Nephron (organoid): ENCODE measurements around the gene WASF2.
A peak's percentile ranks its signal among the peaks of the same experiment; 100 is the strongest.

Experiments used
- H3K27ac Mint-ChIP-seq, 3 experiments: 2 replicates each; pipeline ENCODE4 v1.8.0; 2020; ENCODE audit warnings: mixed read lengths in 3 of 3, mild to moderate bottlenecking in 2 of 3, moderate library complexity in 1 of 3
- H3K27me3 Mint-ChIP-seq: 2 replicates; pipeline ENCODE4 v1.8.0; 2021; ENCODE audit warnings: low read depth, mild to moderate bottlenecking, moderate library complexity, mixed read lengths
- H3K36me3 Mint-ChIP-seq: 2 replicates; pipeline ENCODE4 v1.8.0; 2020; ENCODE audit warnings: low read depth, mixed read lengths
- H3K4me1 Mint-ChIP-seq: 2 replicates; pipeline ENCODE4 v1.8.0; 2020; ENCODE audit warnings: mixed read lengths
- H3K4me3 Mint-ChIP-seq, 3 experiments: 2 replicates each; pipeline ENCODE4 v1.8.0; 2020; ENCODE audit warnings: mild to moderate bottlenecking in 3 of 3, mixed read lengths in 3 of 3, moderate library complexity in 2 of 3
- H3K9me3 Mint-ChIP-seq: 2 replicates; pipeline ENCODE4 v1.8.0; 2020; ENCODE audit warnings: mixed read lengths
- TF ChIP-seq, protein P1 (sequence below), 3 experiments: fragments of 200-600 bp; sonication (generic); IDR thresholded peaks; one replicate each; pipeline ENCODE4 v1.5.0; 2021; ENCODE audit warnings: antibody characterized with exemption in 3 of 3; ENCODE audit not compliant: unreplicated experiment in 3 of 3

Gene WASF2

DNA sequence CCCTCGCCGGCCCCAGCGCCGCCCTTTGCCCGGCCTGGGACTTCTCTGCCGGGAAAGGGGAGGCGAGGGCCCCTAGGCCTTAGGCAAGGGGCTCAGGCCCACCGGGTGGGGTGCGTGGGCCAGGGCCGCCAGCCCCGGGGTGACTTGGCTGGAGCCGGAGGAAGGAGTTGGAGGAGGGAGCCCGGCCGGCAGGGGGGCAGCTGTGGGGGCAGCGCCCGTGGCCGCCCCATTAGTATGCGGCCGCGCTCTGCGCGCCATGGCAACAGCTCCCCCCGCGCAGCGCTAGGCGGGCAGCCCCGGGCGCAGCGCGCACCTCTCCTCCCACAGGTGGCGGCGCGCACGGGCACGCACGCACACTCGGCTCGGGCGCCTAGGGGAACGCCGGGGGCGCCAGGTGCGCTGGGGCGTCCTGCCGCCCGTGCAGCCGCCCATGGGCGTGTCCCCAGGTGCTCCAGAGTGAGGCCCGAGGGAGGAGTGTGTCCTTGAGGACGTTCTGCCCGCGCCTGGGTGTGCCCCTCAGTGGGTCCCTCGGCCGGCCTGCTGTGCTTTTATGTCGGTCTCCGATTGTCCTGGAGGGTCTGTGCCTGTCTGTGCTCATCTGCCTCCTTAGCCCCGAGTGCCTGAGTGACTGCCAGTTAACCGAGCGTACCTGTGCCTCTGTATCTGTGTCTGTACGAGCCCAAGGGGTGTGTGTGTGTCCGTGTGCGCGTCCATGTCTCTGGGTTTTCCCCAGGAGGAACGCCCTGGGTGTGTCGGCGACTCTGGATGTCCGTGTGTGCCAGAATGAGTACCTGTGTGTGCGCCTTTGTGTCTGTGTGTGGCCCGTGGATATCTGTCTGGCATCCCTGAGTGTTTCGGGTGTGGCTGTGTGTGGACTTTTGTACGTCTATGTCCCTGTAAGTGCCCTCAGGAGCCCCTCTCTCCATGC is 38.2 kb upstream of the WASF2 start:
- TF ChIP-seq, protein P1, sequence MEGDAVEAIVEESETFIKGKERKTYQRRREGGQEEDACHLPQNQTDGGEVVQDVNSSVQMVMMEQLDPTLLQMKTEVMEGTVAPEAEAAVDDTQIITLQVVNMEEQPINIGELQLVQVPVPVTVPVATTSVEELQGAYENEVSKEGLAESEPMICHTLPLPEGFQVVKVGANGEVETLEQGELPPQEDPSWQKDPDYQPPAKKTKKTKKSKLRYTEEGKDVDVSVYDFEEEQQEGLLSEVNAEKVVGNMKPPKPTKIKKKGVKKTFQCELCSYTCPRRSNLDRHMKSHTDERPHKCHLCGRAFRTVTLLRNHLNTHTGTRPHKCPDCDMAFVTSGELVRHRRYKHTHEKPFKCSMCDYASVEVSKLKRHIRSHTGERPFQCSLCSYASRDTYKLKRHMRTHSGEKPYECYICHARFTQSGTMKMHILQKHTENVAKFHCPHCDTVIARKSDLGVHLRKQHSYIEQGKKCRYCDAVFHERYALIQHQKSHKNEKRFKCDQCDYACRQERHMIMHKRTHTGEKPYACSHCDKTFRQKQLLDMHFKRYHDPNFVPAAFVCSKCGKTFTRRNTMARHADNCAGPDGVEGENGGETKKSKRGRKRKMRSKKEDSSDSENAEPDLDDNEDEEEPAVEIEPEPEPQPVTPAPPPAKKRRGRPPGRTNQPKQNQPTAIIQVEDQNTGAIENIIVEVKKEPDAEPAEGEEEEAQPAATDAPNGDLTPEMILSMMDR (IDR thresholded peaks at IDR 0.05; ENCODE audit: unreplicated experiment in 3 of 3), result no peak
- peaks cover 63% of the 10 kb centered on the region for H3K4me1 Mint-ChIP-seq
- no peaks in the 10 kb centered on the region for H3K9me3 Mint-ChIP-seq
- H3K27ac Mint-ChIP-seq, result peak overlapping the region; percentile 98 to 100 (median 99)
- no peaks in the 10 kb centered on the region for H3K27me3 Mint-ChIP-seq
- peaks cover 14% of the 10 kb centered on the region for H3K36me3 Mint-ChIP-seq
- peak overlapping the region; percentile 83 to 88 (median 84) for H3K4me3 Mint-ChIP-seq

DNA sequence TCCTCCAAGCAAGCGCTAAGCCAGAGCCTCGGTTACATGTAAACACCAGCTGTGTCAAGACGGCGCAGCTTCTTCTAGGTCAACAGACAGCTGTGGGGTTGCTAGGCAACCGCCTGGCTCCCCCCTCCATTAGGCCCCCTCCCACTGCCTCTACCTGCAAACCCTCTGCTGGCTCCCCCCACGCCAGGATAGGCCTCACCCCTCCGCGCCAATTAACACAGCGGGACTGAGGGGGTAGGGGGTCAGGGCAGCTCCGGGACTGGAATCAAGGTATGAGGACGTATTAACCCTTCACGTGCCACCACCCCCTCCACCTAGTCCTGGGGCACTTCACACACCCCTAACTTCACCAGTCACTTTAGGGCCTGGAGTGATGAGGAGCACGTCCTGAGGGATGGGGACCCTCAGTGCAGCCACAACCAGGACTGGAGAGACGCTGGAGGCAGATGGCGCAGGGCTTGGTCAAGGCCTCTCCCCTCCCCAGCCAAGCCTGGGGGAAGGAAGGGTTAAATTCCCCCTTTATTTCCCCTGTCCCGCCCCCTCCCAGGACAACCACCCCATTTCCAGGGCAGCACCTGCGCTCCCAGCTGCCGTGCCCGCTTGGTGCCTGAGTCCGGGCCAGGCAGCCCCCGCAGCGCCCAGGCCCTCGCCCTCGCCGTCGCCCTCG is 37.4 kb upstream of the WASF2 start:
- no peaks in the 10 kb centered on the region for H3K27me3 Mint-ChIP-seq
- peak overlapping the region; percentile 82 to 86 (median 83) for H3K4me3 Mint-ChIP-seq
- peak overlapping the region; percentile 99 to 100 (median 99) for H3K27ac Mint-ChIP-seq
- TF ChIP-seq, protein P1 (IDR thresholded peaks at IDR 0.05; ENCODE audit: unreplicated experiment in 3 of 3), result no peak
- H3K4me1 Mint-ChIP-seq, result peaks cover 70% of the 10 kb centered on the region
- H3K9me3 Mint-ChIP-seq, result no peaks in the 10 kb centered on the region
- H3K36me3 Mint-ChIP-seq, result peaks cover 6% of the 10 kb centered on the region

GRCh38 chr1:27526569-27527222 is 36.7 kb upstream of the WASF2 start:
- peak overlapping the region; percentile 82 to 86 (median 83) for H3K4me3 Mint-ChIP-seq
- TF ChIP-seq, protein P1 (IDR thresholded peaks at IDR 0.05; ENCODE audit: unreplicated experiment in 3 of 3), result no peak
- no peaks in the 10 kb centered on the region for H3K9me3 Mint-ChIP-seq
- H3K4me1 Mint-ChIP-seq, result peaks cover 77% of the 10 kb centered on the region
- no peaks in the 10 kb centered on the region for H3K27me3 Mint-ChIP-seq
- no peaks in the 10 kb centered on the region for H3K36me3 Mint-ChIP-seq
- peak overlapping the region; percentile 99 to 100 (median 99) for H3K27ac Mint-ChIP-seq

- Mint-ChIP-seq H3K27me3 (no peaks in the 10 kb centered on the region), H3K4me1 (peaks cover 88% of the 10 kb centered on the region), H3K36me3 (no peaks in the 10 kb centered on the region), H3K27ac (peak overlapping the region; percentile 99 to 100 (median 99)), H3K9me3 (no peaks in the 10 kb centered on the region), H3K4me3 (peak overlapping the region; percentile 82 to 86 (median 83))
- TF ChIP-seq, protein P1 (IDR thresholded peaks at IDR 0.05; ENCODE audit: unreplicated experiment in 3 of 3), result no peak
Measured at GRCh38 chr1:27525296-27526272, 35.6 kb upstream of the WASF2 start.
